ENCODE results near the gene SLC22A23. TPM values are rescaled to one million over a fixed set of nuclear protein-coding genes. Genes with fewer than 3 reads are reported as not detected.

SLC22A23 gene
- total RNA-seq, 1 donor from 2014 or later: 19.4 TPM

- no peak for TF ChIP-seq CTCF (IDR thresholded peaks at IDR 0.05; ENCODE audit: unreplicated experiment)
- H3K9me3 Mint-ChIP-seq (ENCODE audit: low read depth): no peaks in the 10 kb centered on the region
- peaks cover 29% of the 10 kb centered on the region for H3K27me3 Mint-ChIP-seq
- peaks cover 10% of the 10 kb centered on the region for H3K4me1 Mint-ChIP-seq (ENCODE audit: low read depth)
- DNase-seq (ENCODE audit: low spot score, unreplicated experiment): no peak
- H3K4me3 Mint-ChIP-seq (ENCODE audit: low read depth): no peak overlapping the region
- H3K36me3 Mint-ChIP-seq (ENCODE audit: insufficient read depth): no peaks in the 10 kb centered on the region
- H3K27ac Mint-ChIP-seq: no peak overlapping the region
These were observed 33.8 kb upstream of the SLC22A23 start for GRCh38 chr6:3490625-3490980.

GRCh38 chr6:3489961-3490624 is 33.2 kb upstream of the SLC22A23 start:
- Mint-ChIP-seq H3K36me3 (ENCODE audit: insufficient read depth) (no peaks in the 10 kb centered on the region), H3K27me3 (peaks cover 29% of the 10 kb centered on the region), H3K4me1 (ENCODE audit: low read depth) (peaks cover 10% of the 10 kb centered on the region), H3K4me3 (ENCODE audit: low read depth) (no peak overlapping the region), H3K9me3 (ENCODE audit: low read depth) (no peaks in the 10 kb centered on the region), H3K27ac (no peak overlapping the region)
- no peak for DNase-seq (ENCODE audit: low spot score, unreplicated experiment)
- no peak for TF ChIP-seq CTCF (IDR thresholded peaks at IDR 0.05; ENCODE audit: unreplicated experiment)

GRCh38 chr6:3489027-3489757 is 32.3 kb upstream of the SLC22A23 start:
- TF ChIP-seq CTCF (IDR thresholded peaks at IDR 0.05; ENCODE audit: unreplicated experiment): no peak
- Mint-ChIP-seq H3K9me3 (ENCODE audit: low read depth) (no peaks in the 10 kb centered on the region), H3K36me3 (ENCODE audit: insufficient read depth) (no peaks in the 10 kb centered on the region), H3K4me3 (ENCODE audit: low read depth) (no peak overlapping the region), H3K4me1 (ENCODE audit: low read depth) (peaks cover 10% of the 10 kb centered on the region), H3K27ac (no peak overlapping the region), H3K27me3 (peaks cover 29% of the 10 kb centered on the region)
- DNase-seq (ENCODE audit: low spot score, unreplicated experiment): no peak

- DNase-seq (ENCODE audit: low spot score, unreplicated experiment): no peak
- Mint-ChIP-seq H3K4me3 (ENCODE audit: low read depth) (no peak overlapping the region), H3K27me3 (peaks cover 36% of the 10 kb centered on the region), H3K9me3 (ENCODE audit: low read depth) (peaks cover 3% of the 10 kb centered on the region), H3K36me3 (ENCODE audit: insufficient read depth) (no peaks in the 10 kb centered on the region), H3K4me1 (ENCODE audit: low read depth) (peaks cover 10% of the 10 kb centered on the region), H3K27ac (no peak overlapping the region)
- TF ChIP-seq CTCF (IDR thresholded peaks at IDR 0.05; ENCODE audit: unreplicated experiment): no peak
These were observed 28.1 kb upstream of the SLC22A23 start for GRCh38 chr6:3484946-3485345.

- TF ChIP-seq CTCF (IDR thresholded peaks at IDR 0.05; ENCODE audit: unreplicated experiment): no peak
- Mint-ChIP-seq H3K27ac (no peak overlapping the region), H3K4me3 (ENCODE audit: low read depth) (no peak overlapping the region), H3K36me3 (ENCODE audit: insufficient read depth) (no peaks in the 10 kb centered on the region), H3K27me3 (peaks cover 36% of the 10 kb centered on the region), H3K9me3 (ENCODE audit: low read depth) (peaks cover 6% of the 10 kb centered on the region), H3K4me1 (ENCODE audit: low read depth) (peaks cover 10% of the 10 kb centered on the region)
- no peak for DNase-seq (ENCODE audit: low spot score, unreplicated experiment)
These were observed 27.3 kb upstream of the SLC22A23 start for GRCh38 chr6:3484192-3484591.
